ENCODE results near the gene PRKAA2.

PRKAA2 gene

DNA sequence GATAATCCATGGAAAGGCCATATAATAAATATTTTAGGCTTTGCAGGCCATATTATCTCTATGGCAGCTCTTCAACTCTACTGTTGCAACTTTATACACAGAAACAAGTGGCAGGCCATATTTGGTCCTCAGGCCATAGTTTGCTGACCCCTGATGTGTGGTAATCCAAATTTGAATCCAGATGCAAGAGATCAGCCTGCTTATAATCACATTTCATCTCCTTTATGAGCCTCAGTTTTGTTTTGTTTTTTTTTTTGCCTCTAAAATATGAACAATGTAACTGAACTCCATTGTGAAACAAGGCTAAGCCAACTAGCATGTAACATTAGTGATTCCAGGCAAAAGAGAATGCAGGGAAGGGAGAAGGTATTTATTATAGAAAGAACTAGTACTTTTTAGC is 81.6 kb downstream of the PRKAA2 start:
- no peak for DNase-seq

DNA sequence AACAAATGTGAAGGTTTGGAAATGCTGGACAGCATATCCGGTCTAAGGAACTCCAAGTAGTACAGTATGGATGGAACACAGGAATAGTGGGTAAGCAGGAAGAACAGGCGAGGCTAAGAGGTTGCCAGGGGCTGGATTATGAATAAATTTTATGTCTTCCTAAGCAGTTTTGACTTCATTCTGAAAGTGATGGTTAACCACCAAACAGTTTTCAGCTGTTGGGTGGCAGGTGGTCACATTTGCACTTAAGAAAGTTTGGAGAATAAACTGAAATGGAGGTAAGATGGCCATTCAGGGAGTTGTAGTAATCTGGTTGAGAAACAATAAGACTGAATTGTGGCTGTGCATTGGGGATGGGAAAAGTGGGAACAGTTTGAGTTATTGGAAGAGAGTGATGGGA is 83.8 kb downstream of the PRKAA2 start:
- DNase-seq, result no peak

DNA sequence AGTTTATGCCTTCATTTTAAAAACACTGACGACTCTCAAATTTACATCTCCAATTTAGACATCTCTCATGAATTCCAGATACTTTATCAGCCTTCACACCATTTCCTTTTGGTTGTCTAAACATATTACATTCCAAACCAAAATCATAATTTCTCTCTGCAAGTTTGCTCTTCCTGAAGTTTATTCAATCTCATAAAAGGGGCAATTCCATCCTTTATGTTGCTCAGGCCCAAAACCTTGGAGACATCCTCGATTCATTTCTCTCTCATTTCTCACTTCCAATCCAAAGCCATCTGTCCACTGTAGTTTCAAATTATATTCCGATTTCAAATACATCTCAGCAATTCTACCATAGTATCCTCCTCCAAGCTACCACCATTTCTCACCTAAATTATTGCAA is 100.1 kb downstream of the PRKAA2 start:
- no peak for DNase-seq

DNA sequence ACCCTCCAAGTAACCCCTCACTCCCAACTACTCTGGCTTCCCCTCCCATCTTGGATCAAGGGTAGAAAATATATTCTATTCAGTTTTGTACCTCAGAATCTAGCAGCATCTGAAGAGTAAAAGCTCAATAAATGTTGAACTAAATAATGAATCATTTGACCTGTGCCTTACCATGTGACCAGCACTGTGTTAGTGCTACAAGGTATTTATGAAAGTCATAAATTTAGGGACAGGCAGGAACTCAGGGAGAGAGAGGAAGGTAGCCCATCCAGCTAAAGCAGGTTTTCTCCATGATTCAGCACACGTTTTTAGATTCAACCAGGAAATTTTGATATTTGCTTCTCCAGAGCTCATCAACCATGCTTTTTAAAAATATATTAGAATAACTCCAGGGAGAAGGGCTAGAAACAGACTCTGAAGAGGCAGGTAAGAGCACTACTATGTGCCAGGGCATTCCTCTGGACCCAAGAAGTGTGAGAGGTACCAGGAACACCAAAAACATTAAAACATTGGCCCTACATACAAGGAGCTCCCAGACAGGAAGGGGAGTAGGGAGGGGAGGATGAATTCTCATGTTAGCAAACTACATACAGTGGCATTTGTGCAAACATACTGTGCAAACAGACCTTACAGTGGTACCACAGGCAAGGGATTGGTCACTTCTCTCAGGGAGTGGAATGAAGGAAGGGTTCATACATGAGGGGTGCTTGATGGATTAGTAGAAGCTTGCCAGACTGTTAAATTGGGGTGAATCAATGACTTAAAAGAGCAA is 109.8 kb downstream of the PRKAA2 start:
- DNase-seq, result no peak

DNA sequence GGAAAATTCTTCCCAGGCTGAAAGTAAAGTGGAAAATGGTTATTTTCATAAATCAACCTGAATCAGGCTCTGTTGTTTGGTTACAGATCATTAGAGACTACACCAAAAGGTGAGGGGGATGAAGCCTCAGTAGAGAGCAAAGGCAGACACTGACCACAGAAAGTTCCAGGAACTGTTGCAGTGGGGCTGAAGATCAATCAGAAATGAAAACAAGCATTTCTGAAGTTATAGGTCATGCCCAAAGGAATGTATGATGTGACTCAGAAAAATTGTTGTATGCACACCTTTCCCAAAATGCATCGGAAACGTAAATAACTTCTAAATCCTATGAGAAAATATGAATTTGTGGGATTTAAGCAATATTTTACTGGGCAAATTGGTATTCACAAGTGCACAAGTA is 110.8 kb downstream of the PRKAA2 start:
- DNase-seq, result no peak

DNA sequence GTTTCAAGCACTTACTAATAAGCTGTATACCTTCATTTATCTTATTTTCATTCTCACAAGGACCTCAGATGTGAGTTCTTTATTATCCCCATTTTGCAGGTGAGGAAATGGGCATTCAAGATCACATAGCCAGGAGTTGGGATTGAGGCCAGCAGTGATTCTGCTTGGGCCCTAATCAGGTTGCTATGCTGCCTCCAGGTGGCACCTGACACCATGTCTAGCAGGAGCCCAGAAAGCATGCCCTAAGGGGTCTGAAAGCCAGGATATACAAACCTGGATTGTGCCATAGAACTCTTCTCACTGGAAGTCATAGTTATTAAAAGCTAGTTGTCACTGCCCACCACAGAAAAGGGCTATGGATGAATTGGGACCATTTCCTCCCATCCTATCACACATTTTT is 113.0 kb downstream of the PRKAA2 start:
- peak in 1 of 2 experiments; percentile 21 for DNase-seq

DNA sequence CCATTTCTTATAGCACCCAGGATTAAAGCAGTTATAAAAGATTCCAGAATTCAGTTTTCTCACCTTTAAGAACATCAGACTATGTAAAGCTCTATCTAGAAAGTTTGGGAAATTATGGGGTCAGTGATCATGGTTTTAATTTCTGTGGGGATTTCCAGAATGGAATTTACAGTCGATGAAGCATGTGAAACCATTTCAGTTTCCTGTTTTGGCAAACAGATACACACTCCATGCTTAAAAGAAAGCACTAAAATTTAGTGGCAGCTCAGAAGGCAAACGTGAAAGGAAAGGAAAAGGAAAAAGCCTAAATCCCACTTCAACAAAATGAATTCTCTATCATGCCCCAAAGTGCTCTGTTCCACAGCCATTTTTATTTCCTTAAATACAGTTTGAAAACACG is 113.7 kb downstream of the PRKAA2 start:
- DNase-seq, result no peak
